ENCODE data around the gene CCND2.

Gene CCND2

DNA sequence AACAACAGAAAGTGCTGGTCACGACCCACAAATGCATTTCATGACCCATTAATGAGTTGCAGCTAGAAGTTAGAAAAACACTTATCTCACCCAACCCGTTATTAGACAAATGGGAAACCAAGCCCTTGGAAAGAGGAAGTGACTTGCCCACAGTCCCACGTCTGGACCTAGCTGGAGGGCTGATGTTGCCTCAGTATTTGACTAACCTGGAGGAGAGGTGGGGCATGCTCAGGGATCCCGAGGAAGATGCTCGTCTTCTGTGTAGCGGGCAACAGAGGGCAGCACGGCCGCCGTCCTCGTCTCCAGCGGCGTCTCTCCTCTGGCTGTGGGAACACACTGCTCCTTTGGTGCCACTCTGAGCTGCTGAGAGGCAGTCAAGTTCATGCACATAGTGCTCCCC, 12.7 kb downstream of the CCND2 start:
- DNase-seq (ENCODE audit: low read depth), result no peak
- H3K4me3 ChIP-seq (ENCODE audit: low read length), result no peak overlapping the region
- no peak for TF ChIP-seq CTCF (IDR thresholded peaks at IDR 0.05; ENCODE audit: insufficient read depth, low read depth, low read length, missing control alignments)

- no peak for DNase-seq (ENCODE audit: low read depth)
- no peak overlapping the region for H3K4me3 ChIP-seq (ENCODE audit: low read length)
- TF ChIP-seq CTCF (IDR thresholded peaks at IDR 0.05; ENCODE audit: insufficient read depth, low read depth, low read length, missing control alignments), result no peak
Observed at GRCh38 chr12:4286771-4287317, 13.3 kb downstream of the CCND2 start.

- peak; percentile 67 for DNase-seq (ENCODE audit: low read depth)
- H3K4me3 ChIP-seq (ENCODE audit: low read length), result no peak overlapping the region
- no peak for TF ChIP-seq CTCF (IDR thresholded peaks at IDR 0.05; ENCODE audit: insufficient read depth, low read depth, low read length, missing control alignments)
Observed at GRCh38 chr12:4287325-4288211, 14.0 kb downstream of the CCND2 start.

DNA sequence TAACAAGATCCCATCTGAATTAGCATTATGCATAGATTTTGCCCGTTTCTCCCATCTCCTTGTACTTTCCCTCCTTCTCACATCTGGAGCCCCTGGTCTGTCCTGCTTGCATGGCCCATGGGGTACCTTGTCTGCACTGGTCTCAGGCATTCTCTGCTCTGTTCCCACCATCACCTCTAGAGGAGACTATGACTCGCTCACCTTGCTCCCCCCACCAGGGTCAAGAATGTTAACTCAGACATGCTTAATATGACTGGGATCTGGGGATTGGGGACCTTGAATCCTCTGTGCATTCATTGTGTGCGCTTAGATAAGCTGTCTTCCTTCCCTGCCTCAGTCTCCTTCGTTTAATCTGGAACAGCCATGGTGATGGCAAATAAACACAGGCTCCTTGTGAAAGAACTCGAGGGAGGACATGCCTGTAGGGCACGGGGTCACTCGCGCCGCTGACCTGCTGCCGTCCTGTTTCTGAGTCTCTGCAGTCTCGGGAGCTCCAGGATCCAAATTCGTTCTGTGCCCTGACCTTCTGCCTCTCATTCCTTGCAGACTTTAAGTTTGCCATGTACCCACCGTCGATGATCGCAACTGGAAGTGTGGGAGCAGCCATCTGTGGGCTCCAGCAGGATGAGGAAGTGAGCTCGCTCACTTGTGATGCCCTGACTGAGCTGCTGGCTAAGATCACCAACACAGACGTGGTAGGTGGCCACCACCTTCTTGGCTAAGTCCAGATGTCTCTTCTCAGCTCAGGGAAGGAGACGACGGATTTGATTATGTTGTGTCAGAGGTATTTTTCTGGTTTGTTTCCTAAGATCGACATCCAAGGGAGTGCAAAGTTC, 15.0 kb downstream of the CCND2 start:
- no peak for DNase-seq (ENCODE audit: low read depth)
- no peak for TF ChIP-seq CTCF (IDR thresholded peaks at IDR 0.05; ENCODE audit: insufficient read depth, low read depth, low read length, missing control alignments)
- no peak overlapping the region for H3K4me3 ChIP-seq (ENCODE audit: low read length)

- DNase-seq (ENCODE audit: low read depth), result no peak
- H3K4me3 ChIP-seq (ENCODE audit: low read length), result no peak overlapping the region
Observed at GRCh38 chr12:4289231-4289878, 15.8 kb downstream of the CCND2 start.

More at GRCh38 chr12:4289231-4289878, 15.8 kb downstream of the CCND2 start:
- no peak for TF ChIP-seq CTCF (IDR thresholded peaks at IDR 0.05; ENCODE audit: insufficient read depth, low read depth, low read length, missing control alignments)

All from epithelial cell of esophagus (primary cell).